K562 (cell line): Measurements from ENCODE around the gene DNAJB12. TPM values are rescaled to one million over a fixed set of nuclear protein-coding genes. Genes with fewer than 3 reads are reported as not detected.

Experiments
- ATF1 ChIP-seq, 2 experiments: fragments of 450-650 bp in 1 of 2; IDR thresholded peaks; 2 replicates each; pipeline ENCODE4 v1.6.1; 2016; ENCODE audit warnings: missing compliant biosample characterization in 1 of 2, missing genetic modification characterization in 1 of 2
- CHCHD3 ChIP-seq: fragments of 250-450 bp; sonication (Bioruptor Pico); IDR thresholded peaks from 2 replicates; pipeline ENCODE4 v2.1.2; 2022; ENCODE audit warnings: mild to moderate bottlenecking
- COPS2 ChIP-seq: fragments of 450-650 bp; conservative IDR thresholded peaks from 2 replicates; pipeline ENCODE4 v1.6.1; 2016; ENCODE audit warnings: mild to moderate bottlenecking, moderate library complexity
- JUN ChIP-seq, 2 experiments: sonication (generic) in 1 of 2; formaldehyde crosslinking in 1 of 2; IDR thresholded peaks; 2 replicates each; pipeline versions ENCODE4 v1.6.1 to v1.8.0; 2012 to 2022; ENCODE audit warnings: borderline replicate concordance in 2 of 2, mild to moderate bottlenecking in 2 of 2, improper control_type of control experiment in 1 of 2, low read depth in 1 of 2, low read length in 1 of 2, missing genetic modification reagents in 1 of 2
- MXI1 ChIP-seq: IDR thresholded peaks from 2 replicates; pipeline ENCODE4 v1.6.1; 2011; ENCODE audit warnings: low read depth, mild to moderate bottlenecking, improper control_type of control experiment, low read length
- POU5F1 ChIP-seq: fragments of 150-350 bp; IDR thresholded peaks from 2 replicates; pipeline ENCODE4 v1.6.1; 2014; ENCODE audit warnings: borderline replicate concordance, low read length, low read depth, mild to moderate bottlenecking; ENCODE audit not compliant: partially characterized antibody
- REST ChIP-seq, 2 experiments: fragments of 450-650 bp; formaldehyde crosslinking in 1 of 2; IDR thresholded peaks; 2 replicates each; pipeline versions ENCODE4 v1.4.0 to v1.6.1; 2014 to 2020; ENCODE audit warnings: mild to moderate bottlenecking in 2 of 2, borderline replicate concordance in 1 of 2, low read depth in 1 of 2
- ZNF407 ChIP-seq: fragments of 450-650 bp; IDR thresholded peaks from 2 replicates; pipeline ENCODE4 v1.6.1; 2016; ENCODE audit warnings: low read depth
- polyA plus RNA-seq, 8 experiments: library from polyadenylated mRNA; depleted of rRNA in 4 of 8; stranded (reverse) in 5 of 8; unstranded in 3 of 8; fragments of >200 nt; fragmentation: Nextera tagmentation in 2 of 8; fragmentation: Illumina TruSeq in 1 of 8; extraction: Ambion mirVana in 2 of 8; extraction: Trizol in 1 of 8; gene quantifications; 2 replicates each; pipeline versions ENCODE4 v1.2.1 to v1.2.3, GENCODE V29; 2011 to 2014; ENCODE audit warnings: inconsistent platforms in 1 of 8, missing spikeins in 1 of 8
- total RNA-seq, 7 experiments: library from RNA; depleted of rRNA in 6 of 7; stranded (reverse); fragments of >200 nt in 6 of 7; fragmentation: Illumina TruSeq in 2 of 7; extraction: Trizol in 2 of 7; gene quantifications; 2 replicates each; pipeline versions ENCODE4 v1.2.1 to v1.2.3, GENCODE V29; 2011 to 2021; ENCODE audit warnings: low replicate concordance in 1 of 7

DNAJB12 gene
- total and polyA plus RNA-seq, 9 of the 15 experiments (the other 6 are each of a cell fraction or from before 2014, with no cell fraction given): 3.5 to 31.5 (median 20.3) TPM

GRCh38 chr10:72340510-72341261, 14.0 kb downstream of the DNAJB12 start (continued):
- TF ChIP-seq REST (IDR thresholded peaks at IDR 0.05; ENCODE audit: borderline replicate concordance) (peak; percentile 77; the same call in 1 of the 2 replicates), REST (CRISPR knock-in tag; IDR thresholded peaks at IDR 0.05; ENCODE audit: low read depth) (no peak), MXI1 (no peak), ATF1 (CRISPR knock-in tag; IDR thresholded peaks at IDR 0.05) (no peak), ATF1 (tag; IDR thresholded peaks at IDR 0.05) (0 out of 2 replicates have a peak, but pooled peaks have one; percentile 34), COPS2 (no peak), JUN (IDR thresholded peaks at IDR 0.05; ENCODE audit: borderline replicate concordance, low read depth, low read length) (peak; percentile 29; the same call in 1 of the 2 replicates), JUN (CRISPR knock-in tag; IDR thresholded peaks at IDR 0.05; ENCODE audit: borderline replicate concordance) (no peak), ZNF407 (no peak), POU5F1 (peak; percentile 26), CHCHD3 (CRISPR knock-in tag) (no peak)
